Activated T-cell treated with anti-CD3 and anti-CD28 coated beads for 1 hour (primary cell): ENCODE measurements around the gene TTLL10.

ENCODE experiments used
- DNase-seq: peaks from one replicate; pipeline ENCODE4 v3.0.0-alpha.2; 2020; ENCODE audit warnings: low read depth

TTLL10 gene

GRCh38 chr1:1173793-1174415 is at the start of gene TTLL10:
Gene TTLL10 (plus strand): TSS chr1:1173880. CDS start chr1:1179216, 5,336 bp downstream.
- DNase-seq: peak; percentile 42

- DNase-seq: no peak
These were observed 49.2 kb upstream of the TTLL10 start for GRCh38 chr1:1124508-1124785.

GRCh38 chr1:1124786-1125642 is 48.7 kb upstream of the TTLL10 start:
- no peak for DNase-seq

GRCh38 chr1:1125945-1126344 is 47.7 kb upstream of the TTLL10 start:
- no peak for DNase-seq

- DNase-seq: no peak
These were observed 45.9 kb upstream of the TTLL10 start for GRCh38 chr1:1127551-1128451.

- no peak for DNase-seq
These were observed 45.1 kb upstream of the TTLL10 start for GRCh38 chr1:1128454-1129139.

GRCh38 chr1:1129381-1129821 is 44.3 kb upstream of the TTLL10 start:
- no peak for DNase-seq

- no peak for DNase-seq
These were observed 43.2 kb upstream of the TTLL10 start for GRCh38 chr1:1130206-1131120.

GRCh38 chr1:1132042-1132950 is 41.4 kb upstream of the TTLL10 start:
- no peak for DNase-seq

GRCh38 chr1:1132956-1133750 is 40.5 kb upstream of the TTLL10 start:
- DNase-seq: no peak

- DNase-seq: no peak
These were observed 39.2 kb upstream of the TTLL10 start for GRCh38 chr1:1134300-1134970.

GRCh38 chr1:1135339-1136136 is 38.1 kb upstream of the TTLL10 start:
- DNase-seq: no peak

- no peak for DNase-seq
These were observed 37.0 kb upstream of the TTLL10 start for GRCh38 chr1:1136547-1137230.

GRCh38 chr1:1137256-1138045 is 36.2 kb upstream of the TTLL10 start:
- DNase-seq: peak; percentile 52

GRCh38 chr1:1140673-1141072 is 33.0 kb upstream of the TTLL10 start:
- no peak for DNase-seq

GRCh38 chr1:1141244-1141910 is 32.3 kb upstream of the TTLL10 start:
- no peak for DNase-seq
